Astrocyte (in vitro differentiated cells and primary cell): ENCODE results near the gene DDC.

Experiments
- EZH2 ChIP-seq: IDR thresholded peaks from 2 replicates; pipeline ENCODE4 v1.6.1; 2012; ENCODE audit warnings: mild to moderate bottlenecking, low read length, inconsistent platforms; ENCODE audit not compliant: insufficient read depth
- TF ChIP-seq, protein P1 (sequence below): IDR thresholded peaks from 2 replicates; pipeline ENCODE4 v1.5.1; 2011; ENCODE audit warnings: low read depth, mild to moderate bottlenecking, inconsistent platforms, low read length, moderate library complexity; ENCODE audit not compliant: insufficient read depth

DNA sequence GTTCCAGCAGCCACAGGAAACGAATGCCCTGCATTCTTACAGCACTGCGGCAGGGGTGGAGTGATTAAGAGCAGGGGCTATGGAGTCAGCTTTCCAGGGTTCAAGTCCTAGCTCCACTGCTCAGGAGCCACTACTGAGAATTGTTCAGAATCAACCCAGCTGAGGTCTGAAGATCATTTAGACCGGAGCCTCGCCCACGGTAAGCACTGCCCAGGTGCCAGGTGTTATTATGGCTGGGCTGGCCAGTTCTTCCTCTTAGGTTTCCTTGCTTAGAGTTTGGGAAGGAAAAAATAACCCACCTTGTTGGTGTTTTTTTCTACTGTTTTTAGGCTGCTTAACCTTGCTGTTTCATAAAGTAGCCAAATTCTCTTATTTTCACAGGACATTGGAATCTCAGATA is 110.2 kb downstream of the DDC start:
- no peak for TF ChIP-seq EZH2
- TF ChIP-seq, protein P1, sequence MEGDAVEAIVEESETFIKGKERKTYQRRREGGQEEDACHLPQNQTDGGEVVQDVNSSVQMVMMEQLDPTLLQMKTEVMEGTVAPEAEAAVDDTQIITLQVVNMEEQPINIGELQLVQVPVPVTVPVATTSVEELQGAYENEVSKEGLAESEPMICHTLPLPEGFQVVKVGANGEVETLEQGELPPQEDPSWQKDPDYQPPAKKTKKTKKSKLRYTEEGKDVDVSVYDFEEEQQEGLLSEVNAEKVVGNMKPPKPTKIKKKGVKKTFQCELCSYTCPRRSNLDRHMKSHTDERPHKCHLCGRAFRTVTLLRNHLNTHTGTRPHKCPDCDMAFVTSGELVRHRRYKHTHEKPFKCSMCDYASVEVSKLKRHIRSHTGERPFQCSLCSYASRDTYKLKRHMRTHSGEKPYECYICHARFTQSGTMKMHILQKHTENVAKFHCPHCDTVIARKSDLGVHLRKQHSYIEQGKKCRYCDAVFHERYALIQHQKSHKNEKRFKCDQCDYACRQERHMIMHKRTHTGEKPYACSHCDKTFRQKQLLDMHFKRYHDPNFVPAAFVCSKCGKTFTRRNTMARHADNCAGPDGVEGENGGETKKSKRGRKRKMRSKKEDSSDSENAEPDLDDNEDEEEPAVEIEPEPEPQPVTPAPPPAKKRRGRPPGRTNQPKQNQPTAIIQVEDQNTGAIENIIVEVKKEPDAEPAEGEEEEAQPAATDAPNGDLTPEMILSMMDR = no peak
